CD4-positive, alpha-beta T cell treated with Interleukin-10 for 1 hour (primary cell): Measurements from ENCODE around the gene BICC1.
A peak's percentile ranks its signal among the peaks of the same experiment; 100 is the strongest.
"Not testable (repeated sequence)": the region's sequence is repeated elsewhere in the genome, so short reads cannot be mapped to it uniquely, and the experiment has no call there.

Experiments
- DNase-seq: peaks from one replicate; pipeline ENCODE4 v3.0.0-alpha.2; 2020

The BICC1 gene

DNA sequence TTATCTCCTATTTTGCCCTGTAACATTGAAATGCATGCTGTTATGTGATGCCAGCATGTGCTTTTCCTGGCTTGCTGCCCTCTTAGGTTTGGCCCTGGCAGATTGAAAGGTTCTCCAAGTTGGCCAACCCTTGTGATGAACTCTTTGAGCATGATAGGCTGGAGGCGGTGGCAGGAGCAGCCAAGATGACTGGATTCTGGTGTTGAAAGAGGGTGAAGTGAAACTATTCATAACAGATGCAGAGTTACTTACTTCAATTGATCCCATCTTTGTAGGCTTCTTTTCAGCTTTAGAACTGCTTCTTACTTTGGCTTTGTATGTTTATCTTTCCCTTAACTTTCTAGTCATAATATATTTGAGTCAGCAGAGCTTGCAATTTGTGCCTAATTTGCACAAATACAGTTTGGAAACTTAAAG lies 57.6 kb downstream of the BICC1 start:
- DNase-seq = no peak

DNA sequence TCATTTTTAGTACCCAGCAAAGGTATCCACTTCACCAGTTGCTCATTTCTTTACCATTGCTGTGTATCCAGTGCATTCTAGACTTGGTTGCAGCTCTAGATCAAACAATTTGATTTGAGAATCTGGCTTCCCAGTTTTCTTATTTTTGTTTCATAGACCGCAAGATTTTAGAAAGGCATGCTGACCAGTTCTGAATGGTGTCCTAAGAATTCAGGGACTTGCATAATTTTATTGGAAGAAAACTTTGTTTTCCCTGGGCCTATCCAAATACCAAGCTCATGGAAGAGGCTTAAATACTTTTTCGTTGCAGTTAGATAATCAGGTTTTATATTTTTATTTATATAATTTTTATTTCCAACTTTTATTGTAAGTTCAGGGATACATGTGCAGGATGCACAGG lies 58.3 kb downstream of the BICC1 start:
- DNase-seq = no peak

DNA sequence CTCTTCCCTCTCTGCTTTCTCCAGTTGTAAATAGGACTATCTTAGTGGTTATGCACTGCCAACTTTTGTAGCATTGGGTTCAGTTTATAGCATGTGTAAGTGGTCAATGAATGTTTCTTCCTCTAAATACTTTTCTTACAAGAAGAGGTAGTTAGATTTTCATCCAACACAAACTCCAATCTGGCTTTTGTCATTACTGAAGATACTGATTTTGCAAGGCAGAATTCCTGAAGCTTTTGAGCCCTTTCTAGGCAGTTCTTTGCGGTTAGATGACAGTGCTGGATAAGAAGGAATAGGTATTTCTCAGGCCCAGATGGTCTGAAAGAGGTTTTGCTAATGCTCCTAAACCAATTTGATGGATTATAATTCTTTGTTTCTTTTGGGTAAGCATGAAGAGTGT lies 60.5 kb downstream of the BICC1 start:
- DNase-seq = no peak

DNA sequence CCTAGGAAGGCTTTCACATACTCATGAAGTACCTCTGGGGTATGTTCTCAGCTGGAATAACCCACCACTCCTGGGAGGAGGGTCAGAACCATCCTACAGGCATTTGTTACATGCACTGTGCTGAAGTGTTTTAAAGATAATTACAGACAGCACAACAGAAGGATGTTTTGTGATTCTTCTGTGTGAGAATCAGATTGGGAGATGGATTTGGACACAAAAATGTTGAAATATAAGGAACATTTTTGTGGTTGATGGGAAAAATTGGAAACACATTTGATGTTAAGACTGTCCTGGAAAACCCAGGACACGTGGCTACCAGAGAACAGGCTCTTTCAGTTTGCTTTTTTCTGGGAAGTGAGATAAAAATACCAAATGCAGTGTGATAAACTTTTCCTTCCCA lies 61.4 kb downstream of the BICC1 start:
- no peak for DNase-seq

DNA sequence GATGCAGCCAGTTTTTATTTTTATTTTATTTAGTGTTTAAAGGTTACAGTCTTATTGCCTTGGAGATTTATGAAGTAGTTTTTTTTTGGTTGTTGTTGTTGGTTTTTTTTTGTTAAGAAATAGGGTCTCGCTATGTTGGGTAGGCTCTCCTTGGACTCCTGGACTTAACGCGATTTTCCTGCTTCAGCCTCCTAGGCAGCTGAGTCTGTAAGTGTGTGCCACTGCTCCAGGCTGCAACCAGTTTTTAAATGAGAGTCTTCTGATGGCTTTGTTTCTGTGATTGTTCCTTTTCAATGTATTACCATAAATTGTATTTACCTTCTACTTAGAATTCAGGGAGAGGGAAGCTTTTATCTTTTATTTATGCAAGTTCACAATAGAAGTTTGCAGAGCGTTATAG lies 62.8 kb downstream of the BICC1 start:
- DNase-seq = no peak

DNA sequence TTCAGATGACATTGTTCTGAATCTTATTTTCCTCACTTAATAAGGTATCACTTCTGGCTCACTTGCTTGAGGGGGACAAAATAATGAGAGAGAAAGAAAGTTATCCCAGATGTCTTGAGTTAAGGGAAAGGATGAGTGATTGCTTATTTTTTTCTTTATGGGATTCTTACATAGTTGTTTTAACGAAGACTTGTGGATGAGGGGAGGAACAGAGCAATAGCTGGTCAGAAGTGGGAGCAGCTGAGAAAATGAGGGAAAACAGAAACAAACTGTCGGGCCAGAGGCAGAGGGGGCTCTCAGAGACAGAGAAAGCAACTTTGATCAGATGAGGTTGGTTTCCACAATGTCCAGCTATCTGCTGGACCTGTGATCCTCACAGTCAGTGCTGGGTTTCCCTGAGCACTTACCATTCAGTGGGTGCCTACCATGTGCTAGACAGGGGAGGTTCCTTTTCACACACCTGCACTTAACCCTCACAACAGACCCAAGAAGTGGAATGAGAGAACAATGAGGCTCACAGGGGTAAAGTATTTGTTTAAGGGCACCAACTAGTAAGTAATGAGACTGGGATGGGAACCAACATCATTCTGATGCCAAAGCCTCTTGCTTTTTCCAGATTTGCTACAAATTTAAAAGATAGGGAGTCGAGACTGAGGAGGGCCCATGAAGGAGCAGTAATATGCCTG lies 64.2 kb downstream of the BICC1 start:
- no peak for DNase-seq

DNA sequence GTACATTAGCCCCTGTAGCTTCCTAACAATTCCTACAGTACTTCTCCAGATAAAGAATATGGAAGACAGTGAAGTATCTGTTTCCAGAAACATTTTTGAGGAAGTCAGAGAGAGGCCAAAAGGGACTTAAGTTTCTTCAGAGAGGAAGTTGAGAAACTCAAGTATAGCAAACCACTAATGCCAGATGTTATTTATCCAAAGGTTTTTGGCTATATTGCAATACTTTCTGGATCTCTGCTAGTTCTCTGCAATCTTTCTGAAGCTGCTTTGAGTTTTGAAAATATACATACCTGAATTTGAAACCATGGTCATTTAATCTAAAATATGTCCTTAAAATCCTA lies 64.7 kb downstream of the BICC1 start:
- no peak for DNase-seq

DNA sequence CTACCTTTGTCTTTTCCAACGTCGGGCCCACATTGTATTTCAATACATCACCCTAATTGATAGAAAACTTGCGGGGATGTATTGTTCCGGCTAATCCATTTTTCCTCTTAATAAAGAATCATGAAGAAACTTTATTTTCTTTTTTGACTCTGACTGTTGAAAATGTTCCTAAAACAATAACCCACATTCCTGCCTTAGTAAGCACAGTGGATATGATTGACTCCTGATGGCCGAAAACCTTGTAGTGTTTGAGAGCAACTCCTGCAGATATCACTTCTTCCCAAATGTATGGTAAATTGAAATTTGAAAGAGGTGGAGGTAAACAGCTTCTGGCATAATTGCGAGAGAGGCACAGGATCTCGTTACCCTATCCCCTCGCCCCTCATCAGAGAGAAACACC lies 65.7 kb downstream of the BICC1 start:
- no peak for DNase-seq

DNA sequence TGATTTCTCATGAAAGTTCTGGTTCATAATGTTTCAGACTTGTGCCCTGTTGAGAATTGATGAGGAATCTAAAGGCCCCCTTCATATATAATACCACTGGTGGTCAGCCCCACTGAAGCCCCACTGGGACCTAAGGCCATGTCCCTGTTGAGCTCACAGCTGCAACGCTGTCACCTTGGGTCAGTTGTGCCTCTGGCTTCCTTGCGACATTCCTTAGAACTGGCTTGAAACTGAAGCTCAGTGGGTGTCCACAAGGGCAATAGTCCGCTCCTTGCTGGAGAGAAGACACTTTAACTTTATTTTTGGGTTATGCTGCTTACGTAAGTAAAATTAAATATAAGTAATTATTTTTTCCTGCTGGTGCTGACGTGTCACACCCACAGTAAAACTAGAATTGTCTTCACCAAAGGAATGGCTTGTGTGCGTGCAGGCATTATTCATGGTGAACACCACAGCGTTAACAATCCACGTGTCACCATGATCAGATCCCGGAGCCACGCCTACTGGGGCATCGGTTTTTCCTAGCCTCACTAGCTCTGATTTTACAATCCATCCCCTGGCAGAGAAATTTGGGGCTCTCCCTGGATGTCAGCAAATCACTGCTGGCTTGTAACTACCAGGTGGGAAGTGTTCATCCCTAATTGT lies 66.5 kb downstream of the BICC1 start:
- DNase-seq = no peak

DNA sequence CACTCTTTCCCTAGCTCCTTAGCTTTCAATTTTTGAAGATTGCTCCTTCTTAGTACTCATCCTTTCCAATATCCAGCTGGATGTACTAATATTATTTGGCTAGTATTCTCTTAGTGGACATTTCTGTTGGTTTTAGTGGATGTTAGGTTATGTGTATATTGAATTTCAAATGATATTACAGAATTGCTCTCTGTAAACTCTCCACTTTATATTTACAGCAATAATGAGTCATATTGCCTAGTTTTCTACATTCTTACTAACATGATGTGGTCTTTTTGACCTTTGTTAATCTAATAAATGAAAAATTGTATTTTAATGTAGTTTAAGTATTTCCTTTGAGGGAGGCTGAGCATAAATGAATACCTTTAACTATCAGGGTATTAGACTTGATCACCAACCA lies 69.4 kb downstream of the BICC1 start:
- DNase-seq = no peak

DNA sequence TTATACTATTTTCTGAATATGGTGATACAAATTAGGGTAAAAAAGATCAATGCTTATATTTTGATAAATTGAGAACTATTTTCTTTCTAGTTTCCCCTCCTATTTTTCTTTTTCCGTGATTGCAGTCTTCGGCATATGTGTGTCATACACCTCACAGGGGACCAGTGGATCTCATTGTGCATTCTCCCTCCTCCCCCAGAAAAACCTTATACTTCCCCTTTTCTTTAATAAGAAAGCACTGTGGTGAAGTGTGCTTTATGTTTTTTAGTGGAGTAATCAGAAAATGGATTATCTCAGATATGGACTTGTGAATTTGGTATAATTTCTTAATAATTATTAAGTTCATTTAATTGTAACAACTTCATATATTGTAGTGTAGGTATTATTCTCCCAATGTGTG lies 72.8 kb downstream of the BICC1 start:
- no peak for DNase-seq

DNA sequence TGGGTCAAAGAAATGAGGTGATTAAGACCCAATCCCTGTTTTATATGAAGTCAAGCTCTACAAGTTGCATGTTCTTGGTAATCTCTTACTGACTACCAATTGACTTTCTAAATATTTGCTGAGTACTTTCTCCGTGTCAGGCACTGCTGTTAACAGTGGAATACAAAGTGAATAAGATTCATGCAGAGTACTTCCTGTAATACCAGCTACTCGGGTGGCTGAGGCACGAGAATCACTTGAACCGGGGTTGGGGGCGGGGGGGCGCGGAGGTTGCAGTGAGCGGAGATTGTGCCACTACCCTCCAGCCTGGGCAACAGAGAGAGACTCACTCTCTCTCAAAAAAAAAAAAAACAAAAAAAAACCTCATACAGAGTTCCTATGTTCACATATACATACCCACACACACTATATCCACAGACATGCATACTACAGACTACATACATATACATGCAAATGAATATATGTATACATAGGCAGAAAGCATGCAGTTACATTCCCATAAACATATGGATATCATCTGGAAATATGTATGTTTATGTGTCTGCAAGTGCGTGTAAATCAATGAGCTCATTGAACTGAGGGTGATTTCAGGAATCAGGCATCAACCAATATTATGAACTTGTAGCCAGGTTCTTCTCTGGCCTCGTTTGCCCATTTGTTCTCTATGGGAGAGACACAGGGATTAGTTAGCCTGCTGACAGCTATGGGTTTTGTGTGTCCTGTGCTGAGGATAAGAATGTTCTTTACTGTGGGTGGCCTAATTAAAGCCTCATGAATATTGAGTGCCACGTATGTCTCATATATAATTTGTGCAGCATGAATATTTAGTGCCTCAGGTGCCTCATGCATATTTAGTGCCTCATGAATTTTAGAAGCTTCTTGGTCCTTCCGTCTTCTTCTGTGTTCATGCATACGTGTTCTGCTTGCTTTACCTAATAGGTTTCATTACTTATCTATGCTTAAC lies 73.9 kb downstream of the BICC1 start:
- no peak for DNase-seq

DNA sequence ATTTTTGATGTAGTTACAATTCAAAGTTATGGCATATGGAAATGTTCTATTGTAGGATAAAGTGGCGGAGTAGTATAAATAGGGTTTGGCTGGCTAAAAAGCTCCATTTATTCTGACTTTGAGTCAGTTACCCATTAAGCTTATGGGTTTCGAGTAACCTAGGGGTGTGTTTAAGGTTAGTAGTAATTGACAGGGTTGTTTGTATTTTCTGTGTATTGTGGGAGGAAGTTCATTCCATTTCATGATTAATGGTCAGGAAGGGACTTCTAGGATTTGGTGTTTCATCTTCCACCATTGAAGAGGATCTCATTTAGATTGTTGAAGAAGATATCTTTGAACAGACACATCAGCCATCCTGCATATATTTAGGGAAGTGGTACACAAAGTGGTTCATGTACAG lies 75.0 kb downstream of the BICC1 start:
- no peak for DNase-seq

DNA sequence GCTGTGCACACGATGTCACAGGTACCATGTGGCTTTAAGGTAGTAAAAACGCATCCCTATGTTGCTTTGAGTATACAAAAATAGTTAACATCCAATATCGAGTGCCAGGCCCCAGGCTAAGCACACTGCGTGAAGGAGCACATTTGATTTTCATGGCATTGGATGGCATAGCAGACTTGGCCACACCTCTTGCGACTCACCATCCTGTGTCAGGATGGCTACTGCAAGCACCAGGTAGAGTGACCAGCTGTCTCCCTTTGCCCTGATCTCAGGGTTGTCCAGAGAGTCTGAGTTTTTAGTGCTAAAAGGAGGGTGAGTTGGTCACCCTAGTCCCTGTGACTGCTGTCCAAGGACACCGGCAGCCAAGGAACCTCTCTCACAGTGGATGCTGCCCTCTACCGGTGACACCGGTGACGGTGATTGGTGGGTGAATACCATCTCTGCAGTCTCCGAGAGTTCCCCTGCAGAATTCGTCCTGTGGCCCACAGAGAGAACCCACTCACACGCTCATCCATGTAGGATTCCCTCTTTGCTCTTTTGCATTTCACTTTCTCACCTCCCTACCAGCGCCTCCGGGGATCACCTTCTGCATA lies 76.1 kb downstream of the BICC1 start:
- no peak for DNase-seq

DNA sequence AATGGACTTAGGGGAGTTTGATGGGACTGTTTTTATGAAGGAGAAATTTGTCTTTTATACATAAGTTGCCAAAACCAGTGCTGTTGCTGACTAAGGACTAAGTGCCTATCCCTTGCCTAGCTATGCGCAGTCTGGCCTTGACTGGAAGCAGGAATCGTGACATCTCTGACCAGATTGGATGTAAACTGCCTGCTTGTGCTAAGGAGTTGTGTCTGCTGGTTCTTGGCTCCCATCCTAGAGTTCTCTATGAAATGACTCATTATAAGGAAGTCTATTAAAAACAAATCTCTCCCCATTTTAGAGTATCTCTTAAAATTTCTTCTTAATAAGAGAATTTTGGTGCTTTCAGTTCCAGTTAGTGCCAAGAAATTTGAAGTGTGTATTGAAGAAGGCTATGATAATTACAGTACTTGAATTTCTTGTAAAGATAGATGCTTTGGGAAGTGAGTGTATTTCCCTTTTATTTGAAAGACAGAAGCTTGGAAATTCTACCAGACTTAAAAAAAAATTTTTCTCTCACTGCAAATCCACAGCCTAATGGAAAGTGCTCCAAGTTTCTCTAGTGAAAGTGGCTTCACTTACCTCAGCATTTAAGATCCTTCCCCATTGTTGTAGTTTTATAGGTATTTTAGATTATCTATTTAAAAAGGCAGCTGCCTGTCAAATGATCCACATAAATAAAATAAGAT lies 77.6 kb downstream of the BICC1 start:
- no peak for DNase-seq

DNA sequence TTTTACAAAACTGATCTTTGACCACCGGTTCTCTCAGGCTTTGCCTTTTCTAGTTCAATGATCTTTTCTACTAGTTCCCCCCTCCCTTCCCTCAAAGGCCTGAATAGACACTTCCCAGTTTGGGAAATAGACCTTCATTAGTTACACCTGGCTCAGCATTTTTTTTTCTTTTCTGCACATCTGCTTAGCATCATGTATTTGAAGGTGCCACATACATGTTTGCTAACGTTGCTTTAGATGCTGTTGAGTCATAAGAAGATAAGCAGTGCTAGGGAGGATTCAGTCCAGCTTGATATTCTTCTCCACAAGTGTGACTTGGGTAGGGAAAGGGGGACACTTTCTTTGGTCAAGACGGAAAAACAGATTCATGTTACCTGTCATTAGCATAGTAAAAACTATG lies 78.3 kb downstream of the BICC1 start:
- DNase-seq = no peak

DNA sequence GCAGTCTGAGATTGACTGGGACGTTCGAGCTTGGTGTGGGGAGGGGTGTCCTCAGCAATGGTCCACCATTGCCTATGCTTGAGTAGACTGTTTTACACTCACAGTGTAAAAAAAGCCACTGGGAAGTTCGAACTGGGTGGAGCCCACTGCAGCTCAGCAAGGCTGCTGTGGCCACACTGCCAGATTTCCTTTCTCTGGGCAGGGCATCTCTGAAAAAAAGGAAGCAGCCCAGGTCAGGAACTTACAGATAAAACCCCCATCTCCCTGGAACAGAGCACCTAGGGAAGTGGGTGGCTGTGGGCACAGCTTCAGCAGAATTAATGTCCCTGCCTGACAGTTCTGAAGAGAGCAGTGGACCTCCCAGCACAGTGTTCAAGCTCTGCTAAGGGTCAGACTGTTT lies 80.3 kb downstream of the BICC1 start:
- DNase-seq = peak; percentile 8

DNA sequence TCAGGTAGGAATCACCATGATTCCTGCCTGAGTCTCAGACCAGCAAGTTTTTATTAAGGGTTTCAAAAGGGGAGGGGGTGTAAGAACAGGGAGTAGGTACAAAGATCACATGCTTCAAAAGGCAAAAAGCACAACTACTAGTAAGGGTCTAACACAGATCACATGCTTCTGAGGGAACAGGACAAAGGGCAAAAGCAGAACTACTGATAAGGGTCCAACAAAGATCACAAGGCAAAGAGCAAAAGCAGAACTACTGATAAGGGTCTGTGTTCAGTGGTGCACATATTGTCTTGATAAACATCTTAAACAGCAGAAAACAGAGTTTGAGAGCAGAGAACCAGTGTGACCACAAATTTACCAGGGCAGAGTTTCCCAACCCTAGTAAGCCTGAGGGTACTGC lies 84.5 kb downstream of the BICC1 start:
- not testable (repeated sequence) for DNase-seq

DNA sequence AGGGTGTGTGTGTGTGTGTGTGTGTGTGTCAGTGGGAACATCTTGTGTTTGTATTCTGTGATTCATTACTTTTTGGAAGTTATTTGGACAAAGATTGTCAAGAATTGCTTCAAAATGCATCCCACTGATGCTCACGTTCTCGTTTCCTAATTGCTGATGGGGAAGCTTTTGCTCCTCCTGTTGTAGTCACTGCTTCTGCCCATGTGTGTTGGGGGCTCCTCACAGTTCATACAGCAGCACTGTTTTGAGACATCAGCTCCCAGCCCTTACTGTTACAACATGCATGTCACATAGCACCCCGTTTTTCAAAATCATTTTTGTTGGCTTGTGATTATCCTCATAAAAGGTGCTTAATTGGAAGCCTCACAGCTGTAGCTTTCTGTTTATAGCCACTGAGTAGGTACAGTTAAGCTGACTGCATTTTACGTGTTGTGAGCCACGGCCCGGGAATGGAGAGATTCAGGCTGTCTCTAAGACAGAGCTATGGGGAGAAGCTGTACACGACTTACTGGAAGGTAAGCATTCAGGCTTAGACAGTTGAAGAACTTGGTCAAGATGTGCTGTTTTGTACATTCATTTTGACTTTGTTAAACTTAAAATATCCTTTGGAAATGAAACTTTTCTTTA lies 87.4 kb downstream of the BICC1 start:
- DNase-seq = no peak

DNA sequence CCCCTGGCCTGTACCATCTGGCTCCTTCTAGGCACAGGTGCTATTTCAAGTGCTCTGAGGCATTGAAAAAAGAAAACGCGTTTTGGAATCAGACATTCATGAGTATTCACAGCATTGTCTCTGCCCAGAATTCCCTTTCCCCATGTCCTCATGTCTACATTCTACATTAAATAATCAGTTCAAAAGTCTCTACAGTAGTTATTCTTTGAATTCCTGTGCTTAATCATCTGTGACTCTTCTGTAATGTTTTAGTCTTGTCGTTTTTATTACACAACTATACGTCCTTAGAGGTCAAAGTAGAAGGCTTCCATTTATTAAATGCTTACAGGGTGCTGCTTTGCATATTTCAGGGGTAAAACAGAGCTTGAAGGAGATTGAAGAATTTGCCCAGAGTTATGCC lies 95.7 kb downstream of the BICC1 start:
- DNase-seq = no peak

DNA sequence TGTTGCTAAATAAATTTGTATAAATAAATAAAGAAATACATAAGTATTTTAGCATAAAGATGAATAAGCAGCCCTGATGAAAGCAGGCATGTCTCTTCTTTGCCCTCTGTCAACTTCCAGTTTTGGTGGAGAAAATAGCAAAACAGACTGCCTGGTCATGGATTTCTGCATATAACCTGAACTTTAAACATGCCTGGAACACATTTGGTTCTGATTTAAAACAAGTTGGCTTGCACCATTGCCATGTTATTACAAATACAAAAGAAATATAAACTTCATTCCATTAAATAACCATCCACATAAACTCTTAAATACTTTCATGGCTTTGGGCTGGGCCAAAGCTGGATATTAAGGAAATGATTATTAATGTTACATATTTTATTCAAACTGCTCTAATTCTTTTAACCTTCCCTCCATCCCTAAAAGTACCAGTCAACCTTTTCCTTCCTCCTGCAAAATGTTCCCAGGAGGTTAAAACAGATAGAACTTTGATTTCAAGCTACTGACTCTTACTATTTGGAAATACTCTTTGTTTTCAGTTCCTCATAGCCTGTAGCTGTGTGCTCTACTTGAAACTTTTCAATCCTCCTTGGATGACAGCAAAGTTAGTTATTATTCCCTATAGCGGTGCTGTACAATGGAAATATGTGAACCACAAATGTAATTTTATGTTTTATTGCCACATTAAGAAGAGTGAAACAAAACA lies 96.3 kb downstream of the BICC1 start:
- no peak for DNase-seq
